CD4-positive, alpha-beta T cell treated with Interleukin-4 for 1 hour (primary cell): ENCODE measurements around the gene HDGFL2.

Source experiments
- DNase-seq, 2 donors: peaks; one replicate each; pipeline ENCODE4 v3.0.0-alpha.2; 2020 to 2022

Gene HDGFL2

DNA sequence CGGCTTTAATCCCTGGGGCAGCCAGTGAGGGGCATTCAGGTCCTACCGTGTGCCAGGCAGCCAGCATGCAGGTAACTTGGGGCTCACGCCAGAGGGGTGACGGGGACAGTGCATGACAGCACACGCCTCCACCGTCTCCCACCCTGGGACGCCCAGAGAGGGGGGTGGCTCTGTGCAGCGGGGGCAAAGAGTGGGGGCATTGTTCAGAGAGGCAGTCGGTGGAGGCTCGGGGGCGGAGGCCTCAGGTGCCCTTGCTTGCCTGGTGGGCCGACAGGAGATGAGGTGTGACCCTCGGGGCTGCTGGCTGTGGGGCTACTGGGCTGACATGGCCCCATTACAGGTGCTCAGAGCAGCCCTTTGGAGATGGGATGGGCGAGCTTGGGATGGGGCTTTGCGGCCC lies 27.8 kb downstream of the HDGFL2 start:
- no peak for DNase-seq

DNA sequence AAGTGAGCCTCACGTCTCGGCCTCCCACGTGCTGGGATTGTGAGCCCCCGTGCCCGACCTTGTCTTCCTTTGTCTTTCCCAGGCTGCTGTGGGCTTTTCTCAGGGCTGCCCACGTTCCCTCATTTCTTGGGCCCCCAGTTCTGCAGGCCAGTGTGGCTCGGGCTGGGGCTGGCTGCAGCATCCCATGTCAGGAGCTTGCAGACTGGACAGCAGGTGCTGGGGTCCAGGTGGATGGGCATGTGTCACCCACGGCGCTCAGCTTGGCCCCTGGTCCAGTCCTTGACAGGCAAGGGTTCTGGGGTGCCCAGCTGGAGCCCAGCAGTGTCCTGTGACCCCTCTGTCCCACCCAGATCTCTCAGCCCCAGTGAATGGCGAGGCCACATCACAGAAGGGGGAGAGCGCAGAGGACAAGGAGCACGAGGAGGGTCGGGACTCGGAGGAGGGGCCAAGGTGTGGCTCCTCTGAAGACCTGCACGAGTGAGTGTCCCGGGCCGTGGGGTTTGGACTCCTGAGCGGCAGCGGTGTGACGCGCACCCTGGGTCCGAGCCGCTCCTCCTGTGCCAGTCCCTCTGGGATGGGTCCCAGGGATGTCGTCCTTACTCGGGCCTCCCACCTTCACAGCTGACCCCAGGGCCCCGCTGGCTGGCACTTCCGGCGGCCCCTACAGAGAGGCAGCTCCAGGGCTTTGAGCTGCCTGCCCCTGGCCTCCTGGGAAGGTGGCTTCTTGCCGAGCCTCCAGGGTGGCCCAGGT lies 28.9 kb downstream of the HDGFL2 start:
- no peak for DNase-seq

DNA sequence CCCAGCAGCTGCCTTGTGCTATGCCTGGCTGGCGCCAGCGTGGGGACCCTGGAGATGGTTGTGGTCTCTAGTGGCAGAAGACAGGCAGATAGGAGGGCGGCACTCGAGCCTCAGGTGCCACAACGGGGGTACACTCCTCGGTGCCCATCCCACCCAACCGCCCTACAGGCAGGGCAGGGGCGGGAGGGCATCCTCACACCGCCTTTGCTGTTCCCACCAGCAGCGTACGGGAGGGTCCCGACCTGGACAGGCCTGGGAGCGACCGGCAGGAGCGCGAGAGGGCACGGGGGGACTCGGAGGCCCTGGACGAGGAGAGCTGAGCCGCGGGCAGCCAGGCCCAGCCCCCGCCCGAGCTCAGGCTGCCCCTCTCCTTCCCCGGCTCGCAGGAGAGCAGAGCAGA lies 29.6 kb downstream of the HDGFL2 start:
- DNase-seq = no peak

DNA sequence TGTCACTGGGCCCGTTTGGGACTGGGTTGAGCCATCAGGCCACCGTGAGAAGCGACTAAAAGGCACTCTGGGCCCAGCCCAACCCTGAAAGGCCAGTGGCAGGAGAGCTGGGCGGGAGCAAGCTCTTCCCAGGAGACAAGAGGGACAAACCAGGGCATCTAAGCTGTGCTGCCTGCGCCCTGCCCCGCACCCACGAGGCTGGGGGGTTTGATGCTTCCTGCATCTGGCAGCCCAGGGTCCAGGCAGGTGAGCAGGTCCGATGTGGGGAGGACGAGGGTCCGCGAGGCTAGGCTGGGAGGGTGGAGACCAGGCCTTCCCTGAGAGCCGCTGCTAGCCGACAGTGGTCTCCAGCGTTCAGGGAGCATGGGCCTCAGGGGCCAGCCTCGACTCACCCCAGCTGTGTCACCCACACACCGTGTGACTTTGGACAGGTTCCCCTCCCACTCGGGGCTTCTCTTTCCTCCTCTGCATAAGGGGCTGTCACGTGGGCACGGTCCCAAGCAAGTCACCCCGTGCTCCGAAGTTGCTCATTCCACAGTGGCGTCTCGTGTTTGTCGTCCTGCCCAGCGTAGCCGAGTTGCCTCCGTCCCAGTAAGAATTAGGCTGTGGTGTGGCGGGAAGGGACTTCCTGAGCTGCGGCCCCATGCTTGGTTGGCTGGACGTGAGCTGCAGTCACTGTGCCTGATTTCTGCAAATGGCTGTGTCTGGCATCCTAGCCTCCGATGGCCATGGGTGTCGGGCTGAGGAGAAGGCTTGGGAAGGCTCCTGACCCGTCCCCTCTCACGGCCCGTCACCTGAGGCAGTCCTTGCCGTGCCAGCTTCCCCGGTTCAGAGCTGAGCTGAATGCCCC lies 30.4 kb downstream of the HDGFL2 start:
- DNase-seq = no peak

DNA sequence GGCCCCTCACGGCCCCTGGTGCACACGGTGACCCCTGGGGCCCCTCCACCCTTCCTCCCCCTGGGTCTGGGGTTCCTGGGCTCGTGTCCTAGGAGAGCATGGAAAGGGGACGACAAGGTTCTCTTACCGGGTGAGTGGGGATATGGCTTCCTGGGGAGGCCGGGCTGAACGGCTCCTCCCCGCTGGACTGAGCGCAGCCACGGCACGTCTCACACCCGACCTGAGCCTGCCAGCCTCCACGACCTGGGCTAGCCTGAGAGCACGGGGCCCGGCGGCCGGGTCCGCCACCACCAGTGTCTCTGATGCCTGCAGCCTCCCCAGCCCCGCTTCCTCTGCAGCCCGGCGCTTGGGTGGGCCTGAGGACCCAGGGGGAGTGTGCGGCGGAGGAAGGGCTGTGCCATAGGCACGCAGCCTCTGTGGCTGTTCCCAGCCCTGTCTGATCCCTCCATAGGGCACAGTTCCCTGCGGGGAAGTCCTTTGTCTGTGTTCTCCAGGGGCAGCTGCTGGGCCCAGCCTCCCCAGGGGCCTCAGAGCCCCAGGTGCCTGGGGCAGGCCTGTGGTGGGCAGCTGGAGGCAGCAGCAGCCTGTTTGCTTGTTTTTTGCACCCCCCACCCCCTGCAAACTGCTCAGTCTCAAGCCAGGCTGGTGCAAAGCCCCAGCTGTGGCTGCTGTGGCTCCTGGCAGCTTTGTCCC lies 31.2 kb downstream of the HDGFL2 start:
- no peak for DNase-seq

DNA sequence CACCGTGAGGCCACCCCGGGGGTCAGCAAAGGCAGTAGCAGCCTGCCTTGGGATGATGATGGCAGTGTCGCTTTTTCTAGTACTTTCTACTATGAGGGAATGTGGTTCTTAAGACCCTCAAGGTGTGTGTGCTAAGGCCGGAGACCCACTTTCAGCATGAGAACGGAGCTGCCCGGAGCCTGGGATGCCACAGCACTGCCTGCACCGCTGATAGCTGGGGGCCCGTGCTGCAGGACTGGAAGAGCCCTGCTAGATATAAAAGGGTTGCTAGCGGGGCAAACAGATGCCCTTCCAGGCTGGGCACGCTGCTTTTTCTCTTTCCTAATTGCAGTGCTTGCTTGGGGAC lies 31.7 kb downstream of the HDGFL2 start:
- DNase-seq = no peak

DNA sequence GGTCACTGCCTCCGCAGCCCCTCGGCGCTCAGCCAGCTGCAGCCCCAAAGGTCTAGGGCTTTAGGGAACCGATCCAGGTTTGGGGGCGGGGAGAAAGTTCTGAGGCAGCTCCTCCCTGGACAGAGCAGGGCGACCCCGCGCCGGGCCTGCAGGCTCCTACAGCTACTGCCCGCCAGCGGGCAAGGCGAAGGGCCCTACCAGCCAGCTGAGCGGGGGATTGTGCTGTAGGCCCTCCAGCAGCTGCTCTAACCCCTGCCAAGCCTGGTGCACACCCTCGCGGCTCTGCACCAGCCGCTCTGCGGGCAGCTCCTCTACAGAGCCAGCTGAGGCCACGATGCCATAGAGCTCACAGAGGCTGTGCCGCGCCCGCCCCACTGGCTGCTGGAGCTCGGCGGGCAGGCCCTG lies 32.2 kb downstream of the HDGFL2 start:
- no peak for DNase-seq

DNA sequence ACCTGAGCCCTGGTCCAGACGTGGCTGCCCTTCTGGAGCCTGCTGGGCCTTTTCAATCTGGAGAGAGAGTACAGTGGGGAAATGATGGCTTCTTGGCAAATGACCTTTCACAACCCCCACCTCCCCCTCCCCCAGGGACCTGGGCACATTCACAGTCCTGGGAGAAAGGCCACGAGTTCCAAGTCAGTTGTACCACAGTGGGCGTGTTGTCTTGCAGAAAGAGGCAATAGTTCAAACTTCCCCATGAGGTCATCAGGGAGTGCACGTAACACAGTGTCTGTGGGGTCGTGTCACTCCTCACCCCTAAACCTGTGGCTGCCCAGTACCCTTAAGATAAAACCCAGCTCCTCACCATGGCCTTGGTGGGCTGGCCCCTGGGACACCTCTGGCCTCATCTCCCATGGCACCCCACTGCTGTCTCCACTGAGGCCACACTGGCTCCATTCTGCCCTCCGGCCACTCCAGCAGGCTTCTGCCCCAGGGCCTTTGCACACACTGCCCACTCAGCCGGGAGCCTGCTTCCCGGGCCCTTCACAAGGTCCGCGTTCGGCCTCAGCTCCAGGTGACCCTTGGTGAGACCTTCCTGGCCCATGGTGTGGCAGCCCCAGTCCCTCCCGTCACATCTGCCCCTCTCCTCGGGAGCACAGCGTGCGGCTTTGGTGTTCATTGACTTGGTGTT lies 32.9 kb downstream of the HDGFL2 start:
- DNase-seq = no peak

DNA sequence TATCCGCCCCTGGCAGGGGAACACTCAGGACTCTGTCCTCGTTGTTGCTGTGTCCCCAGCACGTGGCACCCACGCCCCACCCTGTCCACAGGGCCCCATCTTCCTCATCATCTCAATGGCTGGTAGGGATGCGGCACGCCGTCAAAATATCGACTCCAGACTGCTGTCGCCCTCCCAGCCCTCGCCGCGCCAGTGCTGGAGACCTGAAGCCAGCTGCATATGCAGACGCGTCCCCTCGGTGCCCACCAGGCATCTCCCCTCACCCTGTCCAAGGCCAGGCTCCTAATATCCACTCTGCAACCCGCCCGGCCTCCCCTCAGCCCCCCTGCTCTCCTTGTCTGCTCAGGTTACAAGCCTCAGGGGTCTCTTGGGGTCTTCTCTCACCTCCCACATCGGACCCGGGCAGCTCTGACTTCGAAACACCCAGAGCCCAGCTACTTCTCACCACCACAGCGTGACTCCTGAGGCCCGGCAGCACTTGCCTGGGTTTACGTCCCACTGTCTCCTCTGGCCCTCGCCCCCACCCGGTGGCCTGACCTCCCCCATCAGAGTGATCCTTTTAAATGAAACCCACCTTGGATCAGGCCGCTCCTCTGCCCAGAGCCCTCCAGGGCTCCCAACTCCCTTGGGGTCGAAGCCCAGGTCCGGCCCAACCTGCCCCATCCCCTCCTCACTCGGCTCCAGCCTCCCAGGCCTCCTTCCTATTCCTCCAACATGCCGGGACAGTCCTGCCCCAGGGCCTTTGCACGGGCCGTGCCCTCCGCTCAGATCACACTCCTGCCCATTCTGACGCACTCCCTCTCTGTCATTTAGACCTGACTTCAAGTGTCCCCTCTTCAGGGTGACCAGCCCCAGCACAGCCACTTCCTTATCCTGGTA lies 33.7 kb downstream of the HDGFL2 start:
- DNase-seq = no peak

DNA sequence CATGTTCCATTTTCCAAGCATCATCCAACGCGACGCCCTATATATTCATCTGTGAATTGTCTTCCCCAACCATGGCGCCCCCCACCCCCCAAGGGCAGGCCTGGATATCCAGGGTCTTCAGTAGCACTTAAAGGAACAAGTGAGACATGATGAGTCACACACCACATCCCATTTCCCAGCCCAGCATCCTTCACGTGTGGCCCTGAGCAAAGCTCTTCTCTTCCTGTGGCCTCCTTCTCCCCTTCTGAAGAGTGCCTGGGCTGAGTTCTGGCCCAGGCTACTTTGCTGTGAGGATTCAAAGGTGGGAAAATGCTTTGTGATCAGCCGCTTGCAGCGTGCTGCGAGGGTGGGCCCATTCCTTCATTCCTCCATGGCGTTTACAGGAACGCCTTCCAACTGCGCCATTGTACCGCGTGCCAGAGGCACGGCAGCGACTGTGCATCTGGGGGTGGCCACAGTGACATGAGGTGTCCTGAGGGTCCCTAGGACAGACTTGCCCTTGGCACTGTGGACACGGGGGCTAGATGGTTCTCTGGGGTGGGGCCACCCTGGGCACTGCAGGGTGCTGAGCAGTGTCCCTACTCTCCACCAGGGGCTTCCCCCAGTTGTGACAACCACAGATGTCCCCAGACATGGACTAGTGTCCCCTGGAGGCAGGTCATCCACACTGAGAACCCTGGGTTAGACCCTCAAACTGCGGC lies 34.5 kb downstream of the HDGFL2 start:
- no peak for DNase-seq

DNA sequence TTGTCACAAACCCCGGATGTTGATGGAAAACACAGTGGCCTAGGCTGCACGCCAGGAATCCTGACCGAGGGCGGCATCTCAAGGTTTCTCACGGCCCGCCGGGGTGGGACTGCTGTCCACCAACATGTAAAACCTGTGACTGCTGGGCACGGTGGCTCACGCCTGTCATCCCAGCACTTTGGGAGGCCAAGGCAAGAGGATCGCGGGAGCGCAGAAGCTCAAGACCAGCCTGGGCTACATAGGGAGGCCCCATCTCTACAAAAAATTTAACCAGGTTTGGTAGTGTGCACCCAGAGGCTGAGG lies 35.0 kb downstream of the HDGFL2 start:
- DNase-seq = no peak

DNA sequence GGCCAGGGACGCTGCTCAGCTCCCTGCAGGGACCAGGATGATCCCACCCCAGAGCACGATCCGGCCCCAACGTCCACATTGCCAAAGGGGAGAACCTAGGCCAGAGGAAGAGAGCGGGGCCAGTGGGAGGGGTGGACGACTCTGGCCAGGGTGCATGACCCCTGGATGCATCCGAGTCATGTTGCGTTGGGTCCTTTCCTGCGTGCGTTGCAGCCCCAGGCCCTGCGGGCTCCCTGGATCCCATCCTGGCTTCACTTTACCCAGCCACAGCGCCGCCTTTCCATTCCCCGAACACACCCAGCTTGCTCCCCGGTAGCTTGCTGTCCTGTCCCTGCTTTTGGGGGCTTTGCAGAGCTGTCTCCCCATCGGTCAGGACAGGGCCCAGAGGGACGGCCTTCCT lies 35.7 kb downstream of the HDGFL2 start:
- DNase-seq = no peak

DNA sequence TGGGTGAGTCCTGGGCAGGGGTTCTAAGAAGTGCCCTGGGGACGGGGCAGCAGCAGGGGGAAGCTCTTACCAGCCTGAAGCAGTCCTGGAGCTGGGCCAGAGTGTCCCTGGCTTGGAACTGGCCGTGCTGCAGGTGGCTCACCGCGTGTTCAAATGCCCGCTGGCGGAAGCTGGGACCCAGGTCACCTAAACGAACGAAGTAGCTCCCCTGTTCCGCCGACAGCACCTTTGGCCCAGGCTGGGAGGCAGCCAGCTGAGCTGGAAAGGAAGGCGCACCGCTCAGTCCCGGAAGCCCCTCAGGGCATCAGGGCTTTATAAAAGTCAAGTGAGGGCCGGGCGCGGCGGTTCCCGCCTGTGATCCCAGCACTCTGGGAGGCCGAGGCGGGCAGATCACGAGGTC lies 36.6 kb downstream of the HDGFL2 start:
- DNase-seq = no peak

DNA sequence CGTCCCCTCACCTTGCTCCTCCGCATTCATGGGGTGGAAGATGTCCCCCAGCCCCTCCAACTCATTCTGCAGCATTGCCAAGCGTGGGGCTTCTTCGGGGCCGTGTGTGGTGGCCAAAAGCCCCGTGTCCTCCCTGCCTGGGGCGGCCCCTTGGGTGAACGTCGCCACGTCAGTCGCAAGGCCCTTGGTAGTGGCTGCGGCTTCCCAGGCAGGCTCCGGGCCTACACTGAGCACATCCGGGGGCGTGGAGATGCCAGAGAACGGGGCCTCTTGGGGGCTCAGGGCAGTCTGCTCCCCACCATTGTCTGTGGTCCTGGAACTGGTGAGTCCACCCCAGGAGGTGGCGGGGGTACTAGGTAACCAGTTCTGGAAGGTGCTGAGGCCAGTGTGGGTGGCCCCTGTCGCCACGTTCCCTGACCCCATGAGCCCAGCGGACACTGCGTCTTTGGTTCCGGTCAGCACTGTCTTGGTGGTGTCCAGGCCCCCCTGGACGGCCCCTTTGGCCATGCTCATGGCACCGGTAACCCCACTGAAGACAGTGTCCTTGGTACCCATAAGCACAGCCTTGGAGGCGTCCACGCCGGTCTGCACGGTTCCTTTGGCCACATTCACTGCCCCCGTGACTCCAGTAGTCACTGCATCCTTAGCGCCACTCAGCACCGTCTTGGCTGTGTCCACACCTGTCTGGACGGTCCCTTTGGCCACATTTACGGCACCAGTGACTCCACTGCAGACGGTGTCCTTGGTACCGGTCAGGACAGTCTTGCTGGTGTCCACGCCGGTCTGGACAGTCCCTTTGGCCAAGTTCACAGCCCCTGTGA lies 38.5 kb downstream of the HDGFL2 start:
- no peak for DNase-seq

DNA sequence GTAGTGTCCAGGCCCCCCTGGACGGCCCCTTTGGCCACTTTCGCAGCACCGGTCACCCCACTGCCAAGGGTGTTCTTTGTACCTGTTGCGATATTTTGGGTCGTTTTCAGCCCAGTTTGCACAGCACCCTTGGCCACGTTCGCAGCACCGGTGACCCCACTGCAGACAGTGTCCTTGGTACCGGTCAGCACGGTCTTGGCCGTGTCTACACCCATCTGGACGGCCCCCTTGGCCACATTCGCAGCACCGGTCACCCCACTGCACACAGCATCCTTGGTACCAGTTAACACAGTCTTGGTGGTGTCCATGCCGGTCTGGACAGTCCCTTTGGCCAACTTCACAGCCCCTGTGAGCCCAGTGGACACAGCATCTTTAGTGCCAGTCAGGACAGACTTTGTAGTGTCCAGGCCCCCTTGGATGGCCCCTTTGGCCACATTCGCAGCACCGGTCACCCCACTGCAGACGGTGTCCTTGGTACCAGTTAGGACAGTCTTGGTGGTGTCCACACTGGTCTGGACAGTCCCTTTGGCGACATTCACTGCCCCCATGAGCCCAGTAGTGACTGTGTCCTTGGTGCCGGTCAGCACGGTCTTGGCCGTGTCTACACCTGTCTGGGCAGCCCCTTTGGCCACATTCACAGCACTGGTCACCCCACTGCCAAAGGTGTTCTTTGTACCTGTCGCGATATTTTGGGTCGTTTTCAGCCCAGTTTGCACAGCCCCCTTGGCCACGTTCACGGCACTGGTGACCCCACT lies 39.4 kb downstream of the HDGFL2 start:
- DNase-seq = no peak

DNA sequence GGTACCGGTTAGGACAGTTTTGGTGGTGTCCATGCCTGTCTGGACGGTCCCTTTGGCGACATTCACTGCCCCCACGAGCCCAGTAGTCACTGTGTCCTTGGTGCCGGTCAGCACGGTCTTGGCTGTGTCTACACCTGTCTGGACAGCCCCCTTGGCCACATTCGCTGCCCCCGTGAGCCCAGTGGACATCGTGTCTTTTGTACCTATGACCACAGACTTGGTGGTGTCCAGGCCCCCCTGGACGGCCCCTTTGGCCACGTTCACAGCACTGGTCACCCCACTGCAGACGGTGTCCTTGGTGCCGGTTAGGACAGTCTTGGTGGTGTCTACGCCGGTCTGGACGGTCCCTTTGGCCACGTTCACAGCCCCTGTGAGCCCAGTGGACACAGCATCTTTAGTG lies 40.0 kb downstream of the HDGFL2 start:
- no peak for DNase-seq

DNA sequence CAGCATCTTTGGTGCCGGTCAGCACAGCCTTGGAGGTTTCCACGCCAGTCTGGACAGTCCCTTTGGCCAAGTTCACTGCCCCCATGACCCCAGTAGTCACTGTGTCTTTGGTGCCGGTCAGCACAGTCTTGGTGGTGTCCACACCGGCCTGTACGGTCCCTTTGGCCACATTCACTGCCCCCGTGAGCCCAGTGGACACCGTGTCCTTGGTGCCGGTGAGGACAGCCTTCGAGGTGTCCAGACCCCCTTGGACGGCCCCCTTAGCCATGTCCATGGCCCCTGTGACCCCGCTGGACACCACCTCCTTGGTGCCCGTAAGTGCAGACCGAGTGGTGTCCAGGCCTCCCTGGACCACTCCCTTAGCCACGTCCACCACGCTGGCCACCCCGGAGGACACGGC lies 41.2 kb downstream of the HDGFL2 start:
- DNase-seq = no peak

DNA sequence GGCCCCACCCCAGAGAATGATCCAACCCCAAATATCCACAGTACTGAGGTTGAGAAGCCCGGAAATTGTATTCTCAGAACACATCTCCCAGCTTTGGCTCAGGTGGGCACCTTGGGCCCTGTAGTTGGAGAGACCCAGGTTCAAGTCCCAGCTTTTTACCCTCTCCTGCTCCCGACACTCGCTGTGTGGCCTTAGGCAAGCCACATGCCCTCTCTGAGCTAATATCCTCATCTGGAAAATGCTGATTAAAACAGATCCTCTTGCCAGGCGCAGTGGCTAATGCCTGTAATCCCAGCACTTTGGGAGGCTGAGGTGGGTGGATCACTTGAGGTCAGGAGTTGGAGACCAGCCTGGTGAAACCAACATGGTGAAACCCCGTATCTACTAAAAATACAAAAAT lies 43.6 kb downstream of the HDGFL2 start:
- no peak for DNase-seq

DNA sequence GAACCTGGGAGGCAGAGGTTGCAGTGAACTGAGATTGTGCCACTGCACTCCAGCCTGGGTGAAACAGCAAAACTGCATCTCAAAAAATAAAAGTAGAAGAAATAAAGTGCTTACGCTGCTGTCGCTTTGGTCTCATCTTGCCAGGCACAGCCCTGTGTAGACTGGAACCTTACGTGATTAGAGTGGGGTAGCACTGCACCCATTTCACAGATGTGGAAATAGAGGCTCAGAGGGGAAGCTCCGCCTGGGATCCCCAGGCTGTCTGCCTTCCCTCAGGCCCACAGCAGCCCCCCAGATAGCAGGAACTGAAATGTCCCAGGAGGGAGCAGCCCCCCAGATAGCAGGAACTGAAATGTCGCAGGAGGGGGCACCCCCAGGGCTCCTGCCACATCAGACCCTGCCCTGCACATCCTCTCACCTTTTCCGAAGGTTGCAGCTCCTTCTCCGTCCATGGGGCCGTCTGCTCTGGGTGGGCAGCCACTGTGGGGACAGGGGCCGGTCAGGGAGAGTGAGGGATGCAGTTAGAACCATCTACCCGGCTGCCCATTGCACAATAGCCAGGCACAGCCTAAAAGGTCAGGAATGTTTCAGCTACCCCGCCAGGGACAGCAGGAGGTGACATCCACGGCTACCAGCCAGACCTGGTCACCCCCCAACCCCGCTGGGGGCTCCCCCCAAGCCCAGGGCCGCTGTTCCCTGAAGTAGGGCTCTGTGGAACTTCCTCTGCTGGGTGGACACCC lies 44.3 kb downstream of the HDGFL2 start:
- DNase-seq = no peak

DNA sequence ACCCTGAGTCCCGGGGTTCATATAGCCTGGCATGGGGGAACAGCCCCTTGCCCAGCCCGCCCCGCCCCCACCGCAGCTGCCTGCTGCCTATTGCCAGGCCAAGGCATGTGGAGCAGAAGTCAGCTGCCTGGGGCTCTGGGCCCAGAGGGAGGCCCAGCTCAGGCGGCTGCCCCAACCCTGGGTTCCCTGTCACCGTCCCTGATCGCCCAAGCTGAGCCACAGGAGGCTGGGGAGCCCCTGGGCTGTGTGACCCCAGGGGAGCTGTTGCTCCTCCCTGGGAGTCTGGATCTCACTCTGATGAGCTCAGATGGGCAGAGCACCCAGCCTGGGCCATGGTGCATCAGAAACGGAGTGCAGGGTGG lies 44.8 kb downstream of the HDGFL2 start:
- DNase-seq = no peak
